ENCODE data around the gene PTP4A1.

The PTP4A1 gene

GRCh38 chr6:63549076-63549475 is 23.2 kb upstream of the PTP4A1 start:
- no peak for DNase-seq
- TF ChIP-seq CTCF (IDR thresholded peaks at IDR 0.05; ENCODE audit: low read depth, low read length), result no peak
- Histone ChIP-seq H3K4me3 (ENCODE audit: low read depth, low read length) (no peak overlapping the region), H3K9me3 (no peaks in the 10 kb centered on the region), H3K4me1 (no peaks in the 10 kb centered on the region), H3K36me3 (no peaks in the 10 kb centered on the region), H3K27me3 (no peaks in the 10 kb centered on the region)

GRCh38 chr6:63553208-63553607 is 19.1 kb upstream of the PTP4A1 start:
- no peaks in the 10 kb centered on the region; the same call in 1 of the 2 replicates for H3K27me3 ChIP-seq
- no peak for TF ChIP-seq CTCF (IDR thresholded peaks at IDR 0.05; ENCODE audit: low read depth, low read length)
- no peaks in the 10 kb centered on the region for H3K36me3 ChIP-seq
- H3K4me1 ChIP-seq, result no peaks in the 10 kb centered on the region
- no peak for DNase-seq
- H3K9me3 ChIP-seq, result no peaks in the 10 kb centered on the region
- no peak overlapping the region for H3K4me3 ChIP-seq (ENCODE audit: low read depth, low read length)

- TF ChIP-seq CTCF (IDR thresholded peaks at IDR 0.05; ENCODE audit: low read depth, low read length), result no peak
- H3K36me3 ChIP-seq, result no peaks in the 10 kb centered on the region
- H3K4me1 ChIP-seq, result no peaks in the 10 kb centered on the region
- no peaks in the 10 kb centered on the region for H3K9me3 ChIP-seq
- no peak for DNase-seq
- no peaks in the 10 kb centered on the region; the same call in 1 of the 2 replicates for H3K27me3 ChIP-seq
- no peak overlapping the region for H3K4me3 ChIP-seq (ENCODE audit: low read depth, low read length)
These were observed 18.4 kb upstream of the PTP4A1 start for GRCh38 chr6:63553900-63554299.

GRCh38 chr6:63554782-63555181 is 17.5 kb upstream of the PTP4A1 start:
- no peak for DNase-seq
- H3K4me1 ChIP-seq, result no peaks in the 10 kb centered on the region
- no peaks in the 10 kb centered on the region for H3K36me3 ChIP-seq
- H3K9me3 ChIP-seq, result no peaks in the 10 kb centered on the region
- TF ChIP-seq CTCF (IDR thresholded peaks at IDR 0.05; ENCODE audit: low read depth, low read length), result no peak
- H3K4me3 ChIP-seq (ENCODE audit: low read depth, low read length), result no peak overlapping the region
- H3K27me3 ChIP-seq, result no peaks in the 10 kb centered on the region; the same call in 1 of the 2 replicates

- Histone ChIP-seq H3K9me3 (no peaks in the 10 kb centered on the region), H3K27me3 (no peaks in the 10 kb centered on the region; the same call in 1 of the 2 replicates)
These were observed 15.9 kb upstream of the PTP4A1 start for GRCh38 chr6:63556369-63556768.

GRCh38 chr6:63558278-63558677 is 14.0 kb upstream of the PTP4A1 start:
- no peaks in the 10 kb centered on the region for H3K4me1 ChIP-seq

More at GRCh38 chr6:63556369-63556768, 15.9 kb upstream of the PTP4A1 start:
- no peak overlapping the region for H3K4me3 ChIP-seq (ENCODE audit: low read depth, low read length)
- no peak for TF ChIP-seq CTCF (IDR thresholded peaks at IDR 0.05; ENCODE audit: low read depth, low read length)
- no peak for DNase-seq
- no peaks in the 10 kb centered on the region for H3K4me1 ChIP-seq
- H3K36me3 ChIP-seq, result no peaks in the 10 kb centered on the region

More at GRCh38 chr6:63558278-63558677, 14.0 kb upstream of the PTP4A1 start:
- H3K4me3 ChIP-seq (ENCODE audit: low read depth, low read length), result no peak overlapping the region
- no peak for TF ChIP-seq CTCF (IDR thresholded peaks at IDR 0.05; ENCODE audit: low read depth, low read length)
- DNase-seq, result no peak
- no peaks in the 10 kb centered on the region; the same call in 1 of the 2 replicates for H3K27me3 ChIP-seq
- H3K36me3 ChIP-seq, result no peaks in the 10 kb centered on the region
- no peaks in the 10 kb centered on the region for H3K9me3 ChIP-seq

Measured in BE2C (cell line).